Panc1 (cell line): ENCODE measurements around the gene CD276. TPM values are rescaled to one million over a fixed set of nuclear protein-coding genes. Genes with fewer than 3 reads are reported as not detected.

ENCODE experiments used
- ATAC-seq: fragments of 200-7000 bp; cut with Tn5 transposase; 2 replicates; pipeline ENCODE4 v1.9.1; 2020; ENCODE audit warnings: mild to moderate bottlenecking, moderate library complexity
- BruUV-seq: library from RNA; stranded (reverse); fragments of 400-500 nt; replicated peaks from 2 replicates; lab custom pipeline; 2021; lab: Mats Ljungman, UMichigan
- CTCF ChIA-PET: fragments of 300-600 bp; sonication (Branson Sonifier 250); formaldehyde crosslinking; loops from one replicate; lab custom pipeline; 2022; ENCODE audit warnings: antibody characterized with exemption; lab: Charles Lee
- POLR2A ChIA-PET: fragments of 300-600 bp; sonication (Branson Sonifier 250); formaldehyde crosslinking; loops from one replicate; lab custom pipeline; 2022; ENCODE audit warnings: antibody characterized with exemption; lab: Charles Lee
- DNase-seq: peaks from one replicate; pipeline ENCODE4 v3.0.0-alpha.2; 2010; ENCODE audit warnings: low read depth, low spot score
- H3K27ac ChIP-seq: 2 replicates; pipeline ENCODE4 v1.5.1; 2011; ENCODE audit warnings: mild to moderate bottlenecking, low read length, inconsistent platforms
- H3K27me3 ChIP-seq: fragments of 200-500 bp; sonication (Bioruptor generic); 2 replicates; pipeline ENCODE4 v1.6.0; 2014; ENCODE audit warnings: low read length, inconsistent platforms; ENCODE audit not compliant: control insufficient read depth, insufficient read depth
- H3K36me3 ChIP-seq: fragments of 200-500 bp; sonication (Bioruptor generic); 2 replicates; pipeline ENCODE4 v1.5.1; 2014; ENCODE audit warnings: inconsistent platforms, mild to moderate bottlenecking, low read length, moderate library complexity; ENCODE audit not compliant: control insufficient read depth, insufficient read depth
- H3K4me1 ChIP-seq: 2 replicates; pipeline ENCODE4 v1.5.1; 2011; ENCODE audit warnings: inconsistent platforms, mild to moderate bottlenecking, low read length, moderate library complexity; ENCODE audit not compliant: control insufficient read depth, insufficient read depth
- H3K4me3 ChIP-seq, 2 experiments: 2 replicates each; pipeline ENCODE4 v1.5.1; 2011 to 2012; ENCODE audit warnings: low read depth in 2 of 2, low read length in 2 of 2, mild to moderate bottlenecking in 2 of 2, inconsistent platforms in 1 of 2, moderate library complexity in 1 of 2
- H3K9me3 ChIP-seq: fragments of 200-500 bp; sonication (Bioruptor generic); 2 replicates; pipeline ENCODE4 v1.5.1; 2014; ENCODE audit warnings: low read depth, mild to moderate bottlenecking, inconsistent platforms, low read length, moderate library complexity; ENCODE audit not compliant: control insufficient read depth, insufficient read depth
- CTCF ChIP-seq: fragments of 450-650 bp; IDR thresholded peaks from 2 replicates; pipeline ENCODE4 v1.5.1; 2017; ENCODE audit warnings: mild to moderate bottlenecking
- POLR2AphosphoS5 ChIP-seq: IDR thresholded peaks from 2 replicates; pipeline ENCODE4 v1.6.1; 2012; ENCODE audit warnings: mild to moderate bottlenecking, low read depth, low read length, moderate library complexity
- SIN3A ChIP-seq: IDR thresholded peaks from 2 replicates; pipeline ENCODE4 v1.6.1; 2012; ENCODE audit warnings: low read depth, mild to moderate bottlenecking, low read length, moderate library complexity, borderline replicate concordance; ENCODE audit not compliant: insufficient read depth
- TCF7L2 ChIP-seq: IDR thresholded peaks from 2 replicates; pipeline ENCODE4 v1.6.1; 2011; ENCODE audit warnings: mild to moderate bottlenecking, low read depth, low read length, inconsistent platforms
- in situ Hi-C: cut with HindIII; loops from 2 replicates; pipeline ENCODE4 v1.10.0; 2016; ENCODE audit warnings: low sequenced_read_pairs, low pct_unique_long_range_greater_than_20kb
- intact Hi-C: fragments of 100-400 bp; cut with micrococcal nuclease; formaldehyde crosslinking; loops from one replicate; pipeline ENCODE4 v1.10.0; 2022; ENCODE audit not compliant: unreplicated experiment
- total RNA-seq: library from RNA; stranded (reverse); gene quantifications from one replicate; pipeline ENCODE4 v1.2.1, GENCODE V29; 2021; ENCODE audit not compliant: unreplicated experiment
- TF ChIP-seq, protein P1 (sequence below), 2 experiments: IDR thresholded peaks; 2 replicates each; pipeline ENCODE4 v1.6.1; 2011 to 2012; ENCODE audit warnings: low read depth in 2 of 2, control low read depth in 1 of 2, low read length in 1 of 2, mild to moderate bottlenecking in 1 of 2, moderate library complexity in 1 of 2; ENCODE audit not compliant: insufficient read depth in 1 of 2

CD276 gene
- total RNA-seq, 1 experiment from 2014 or later = 99.1 TPM

GRCh38 chr15:73714695-73715301 lies 30.6 kb downstream of the CD276 start:
- Histone ChIP-seq H3K36me3 (no peaks in the 10 kb centered on the region), H3K4me3 (no peak overlapping the region), H3K4me1 (0 out of 2 replicates have a peak, but pooled peaks cover 2% of the 10 kb centered on the region), H3K9me3 (no peaks in the 10 kb centered on the region), H3K27ac (no peak overlapping the region), H3K27me3 (no peaks in the 10 kb centered on the region)
- no peak for ATAC-seq
- no TSS peak for BruUV-seq
- TF ChIP-seq, protein P1, sequence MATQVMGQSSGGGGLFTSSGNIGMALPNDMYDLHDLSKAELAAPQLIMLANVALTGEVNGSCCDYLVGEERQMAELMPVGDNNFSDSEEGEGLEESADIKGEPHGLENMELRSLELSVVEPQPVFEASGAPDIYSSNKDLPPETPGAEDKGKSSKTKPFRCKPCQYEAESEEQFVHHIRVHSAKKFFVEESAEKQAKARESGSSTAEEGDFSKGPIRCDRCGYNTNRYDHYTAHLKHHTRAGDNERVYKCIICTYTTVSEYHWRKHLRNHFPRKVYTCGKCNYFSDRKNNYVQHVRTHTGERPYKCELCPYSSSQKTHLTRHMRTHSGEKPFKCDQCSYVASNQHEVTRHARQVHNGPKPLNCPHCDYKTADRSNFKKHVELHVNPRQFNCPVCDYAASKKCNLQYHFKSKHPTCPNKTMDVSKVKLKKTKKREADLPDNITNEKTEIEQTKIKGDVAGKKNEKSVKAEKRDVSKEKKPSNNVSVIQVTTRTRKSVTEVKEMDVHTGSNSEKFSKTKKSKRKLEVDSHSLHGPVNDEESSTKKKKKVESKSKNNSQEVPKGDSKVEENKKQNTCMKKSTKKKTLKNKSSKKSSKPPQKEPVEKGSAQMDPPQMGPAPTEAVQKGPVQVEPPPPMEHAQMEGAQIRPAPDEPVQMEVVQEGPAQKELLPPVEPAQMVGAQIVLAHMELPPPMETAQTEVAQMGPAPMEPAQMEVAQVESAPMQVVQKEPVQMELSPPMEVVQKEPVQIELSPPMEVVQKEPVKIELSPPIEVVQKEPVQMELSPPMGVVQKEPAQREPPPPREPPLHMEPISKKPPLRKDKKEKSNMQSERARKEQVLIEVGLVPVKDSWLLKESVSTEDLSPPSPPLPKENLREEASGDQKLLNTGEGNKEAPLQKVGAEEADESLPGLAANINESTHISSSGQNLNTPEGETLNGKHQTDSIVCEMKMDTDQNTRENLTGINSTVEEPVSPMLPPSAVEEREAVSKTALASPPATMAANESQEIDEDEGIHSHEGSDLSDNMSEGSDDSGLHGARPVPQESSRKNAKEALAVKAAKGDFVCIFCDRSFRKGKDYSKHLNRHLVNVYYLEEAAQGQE (IDR thresholded peaks at IDR 0.05; ENCODE audit: insufficient read depth in 1 of 2, low read depth in 2 of 2, low read length in 1 of 2) = no peak
- TF ChIP-seq CTCF = no peak
- TF ChIP-seq SIN3A = no peak
- TF ChIP-seq POLR2AphosphoS5 = no peak
- no peak for TF ChIP-seq TCF7L2
- CTCF ChIA-PET = interaction anchor here (0.7 kb wide), 1 partner anchor 279 kb away, joined by 5 read pairs; the partner anchor contains the start of gene PML
- POLR2A ChIA-PET = no interaction called here
- intact Hi-C loops = no loop called here
- in situ Hi-C loops = no loop called here
- no peak for DNase-seq

- CTCF ChIA-PET = interaction anchor here (0.7 kb wide), 1 partner anchor 279 kb away, joined by 5 read pairs; the partner anchor contains the start of gene PML
- intact Hi-C loops (no loop called here), in situ Hi-C loops (no loop called here)
- Histone ChIP-seq H3K36me3 (no peaks in the 10 kb centered on the region), H3K4me1 (0 out of 2 replicates have a peak, but pooled peaks cover 2% of the 10 kb centered on the region), H3K9me3 (no peaks in the 10 kb centered on the region), H3K4me3 (no peak overlapping the region), H3K27me3 (no peaks in the 10 kb centered on the region), H3K27ac (no peak overlapping the region)
- DNase-seq (no peak), ATAC-seq (no peak)
- no TSS peak for BruUV-seq
- TF ChIP-seq POLR2AphosphoS5 = no peak
- no peak for TF ChIP-seq TCF7L2
- TF ChIP-seq SIN3A = no peak
- TF ChIP-seq, protein P1 (IDR thresholded peaks at IDR 0.05; ENCODE audit: insufficient read depth in 1 of 2, low read depth in 2 of 2, low read length in 1 of 2) = no peak
- TF ChIP-seq CTCF = no peak
- POLR2A ChIA-PET = no interaction called here
Measured at GRCh38 chr15:73715417-73715816, 31.2 kb downstream of the CD276 start.
